Suprapubic skin (tissue), 4 donors: ENCODE data around the gene NCAPD2.

Experiments used
- CTCF ChIP-seq, 2 donors: fragments of 200-600 bp in 1 of 2; fragments of 450-650 bp in 1 of 2; sonication (generic) in 1 of 2; IDR thresholded peaks; one replicate each; pipeline ENCODE4 v1.5.1; 2016 to 2019; ENCODE audit warnings: antibody characterized with exemption in 2 of 2, mild to moderate bottlenecking in 1 of 2, moderate library complexity in 1 of 2
- POLR2A ChIP-seq, 2 donors: fragments of 450-650 bp; IDR thresholded peaks; one replicate each; pipeline ENCODE4 v1.6.1; 2017; ENCODE audit warnings: antibody characterized with exemption in 2 of 2, mild to moderate bottlenecking in 2 of 2, moderate library complexity in 2 of 2
- POLR2AphosphoS5 ChIP-seq, 3 donors: sonication (generic); formaldehyde crosslinking; IDR thresholded peaks; one replicate each; pipeline ENCODE4 v1.6.1; 2017; ENCODE audit warnings: antibody characterized with exemption in 3 of 3

DNA sequence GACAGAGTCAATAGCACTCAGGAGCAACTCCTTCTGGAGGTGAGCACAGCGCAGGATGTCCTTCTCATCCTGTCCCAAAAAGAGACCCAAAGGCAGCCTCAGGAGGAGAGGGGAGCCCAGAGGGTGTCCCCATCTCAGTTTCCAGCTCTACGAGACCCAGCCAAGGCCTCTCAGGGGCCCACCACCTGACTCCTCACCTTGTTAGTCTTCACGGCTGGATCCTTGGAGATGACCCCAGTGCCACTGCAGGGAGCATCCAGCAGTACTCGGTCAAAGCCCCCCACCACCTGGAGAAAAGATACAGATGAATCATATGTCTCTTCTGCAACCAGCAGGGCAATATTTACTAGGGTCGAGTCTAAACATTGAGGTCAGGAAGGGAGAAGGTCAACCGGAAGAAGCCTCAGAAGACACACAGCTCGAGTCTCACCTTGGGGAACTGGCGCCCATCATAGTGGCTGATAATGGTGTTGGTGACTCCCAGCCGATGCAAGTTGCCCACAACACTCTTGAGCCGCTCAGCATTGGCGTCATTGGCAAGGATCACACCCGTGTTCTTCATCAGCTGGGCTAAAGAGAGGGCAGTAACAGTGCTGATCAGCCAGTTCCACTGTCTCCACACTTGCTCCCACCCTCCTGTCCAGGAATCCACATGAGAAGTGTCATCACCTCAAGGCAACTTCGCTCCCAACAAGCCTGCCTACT, 66.8 kb downstream of the NCAPD2 start:
- TF ChIP-seq CTCF (IDR thresholded peaks at IDR 0.05): no peak
- no peak for TF ChIP-seq POLR2A (IDR thresholded peaks at IDR 0.05)
- no peak for TF ChIP-seq POLR2AphosphoS5 (IDR thresholded peaks at IDR 0.05)
